SK-N-SH (cell line): ENCODE results near the gene ANK3. TPM values are rescaled to one million over a fixed set of nuclear protein-coding genes. Genes with fewer than 3 reads are reported as not detected.

Experiments used
- CTCF ChIA-PET: fragments of 300-600, 350-600 bp; formaldehyde crosslinking; extraction: SDS; loops from one replicate; lab custom pipeline; 2021; lab: Yijun Ruan, JAX
- POLR2A ChIA-PET: fragments of 350-600 bp; sonication (Branson Sonifier 250); formaldehyde crosslinking; extraction: SDS; loops from one replicate; lab custom pipeline; 2020; ENCODE audit warnings: antibody characterized with exemption, inconsistent platforms; lab: Yijun Ruan, JAX
- DNase-seq: peaks from one replicate; pipeline ENCODE4 v3.0.0; 2012
- H2AFZ ChIP-seq: fragments of 200-600 bp; sonication (generic); 2 replicates; pipeline ENCODE4 v1.8.1; 2016; ENCODE audit warnings: antibody characterized with exemption, mild to moderate bottlenecking, low read depth
- H3F3A ChIP-seq: fragments of 200-600 bp; sonication (generic); replicated peaks from 2 replicates; pipeline ENCODE3; 2016; ENCODE audit warnings: antibody characterized with exemption, mild to moderate bottlenecking; ENCODE audit not compliant: insufficient read depth
- H3K27ac ChIP-seq, 2 experiments: fragments of 200-500 bp in 1 of 2; fragments of 200-600 bp in 1 of 2; sonication (Bioruptor generic) in 1 of 2; sonication (generic), shearing (Covaris generic) in 1 of 2; 2 replicates each; pipeline versions ENCODE4 v1.5.1 to v1.6.1; 2014 to 2016; ENCODE audit warnings: low read depth in 2 of 2, inconsistent platforms in 1 of 2, low read length in 1 of 2, mild to moderate bottlenecking in 1 of 2, mixed read lengths in 1 of 2
- H3K27me3 ChIP-seq: fragments of 200-600 bp; sonication (generic), shearing (Covaris generic); 2 replicates; pipeline ENCODE4 v1.6.1; 2016; ENCODE audit warnings: mixed run types; ENCODE audit not compliant: insufficient read depth
- H3K36me3 ChIP-seq, 2 experiments: fragments of 200-500 bp in 1 of 2; fragments of 200-600 bp in 1 of 2; sonication (Bioruptor generic) in 1 of 2; sonication (generic) in 1 of 2; replicated peaks in 1 of 2; 2 replicates each; pipeline versions ENCODE3 to v1.5.1; 2014 to 2016; ENCODE audit warnings: low read length in 1 of 2, mild to moderate bottlenecking in 1 of 2; ENCODE audit not compliant: insufficient read depth in 2 of 2, control insufficient read depth in 1 of 2
- H3K4me1 ChIP-seq, 2 experiments: fragments of 200-500 bp in 1 of 2; fragments of 200-600 bp in 1 of 2; sonication (Bioruptor generic) in 1 of 2; sonication (generic), shearing (Covaris generic) in 1 of 2; 2 replicates each; pipeline versions ENCODE4 v1.5.1 to v1.6.1; 2014 to 2016; ENCODE audit warnings: low read depth in 1 of 2, low read length in 1 of 2, mixed run types in 1 of 2; ENCODE audit not compliant: insufficient read depth in 2 of 2, control insufficient read depth in 1 of 2
- H3K4me2 ChIP-seq: fragments of 200-600 bp; sonication (generic), shearing (Covaris generic); 2 replicates; pipeline ENCODE4 v1.6.1; 2017; ENCODE audit warnings: mixed run types
- H3K4me3 ChIP-seq, 2 experiments: fragments of 200-500 bp in 1 of 2; fragments of 200-600 bp in 1 of 2; sonication (Bioruptor generic) in 1 of 2; sonication (generic), shearing (Covaris generic) in 1 of 2; 2 replicates each; pipeline versions ENCODE4 v1.5.1 to v1.8.1; 2014 to 2016; ENCODE audit warnings: low read depth in 2 of 2, inconsistent platforms in 1 of 2, low read length in 1 of 2, mild to moderate bottlenecking in 1 of 2, mixed read lengths in 1 of 2, moderate library complexity in 1 of 2
- H3K79me2 ChIP-seq: fragments of 200-600 bp; sonication (generic); 2 replicates; pipeline ENCODE4 v1.8.1; 2017; ENCODE audit warnings: mild to moderate bottlenecking; ENCODE audit not compliant: insufficient read depth
- H3K9ac ChIP-seq: fragments of 200-600 bp; sonication (generic); 2 replicates; pipeline ENCODE4 v1.6.1; 2017; ENCODE audit warnings: mixed run types
- H3K9me2 ChIP-seq: fragments of 200-600 bp; sonication (generic); 2 replicates; pipeline ENCODE4 v1.6.1; 2017; ENCODE audit warnings: mixed run types
- H3K9me3 ChIP-seq: fragments of 200-600 bp; sonication (generic); 2 replicates; pipeline ENCODE4 v1.6.1; 2017; ENCODE audit warnings: mixed run types, mild to moderate bottlenecking, moderate library complexity
- H4K20me1 ChIP-seq: fragments of 200-600 bp; sonication (generic); 2 replicates; pipeline ENCODE4 v1.6.1; 2017; ENCODE audit warnings: mild to moderate bottlenecking, mixed run types; ENCODE audit not compliant: insufficient read depth
- CHD2 ChIP-seq: fragments of 150-350 bp; IDR thresholded peaks from 2 replicates; pipeline ENCODE4 v1.6.1; 2018; ENCODE audit warnings: low read length; ENCODE audit not compliant: partially characterized antibody
- ELF1 ChIP-seq: IDR thresholded peaks from 2 replicates; pipeline ENCODE4 v1.4.0; 2012
- EZH2phosphoT487 ChIP-seq: fragments of 200-600 bp; sonication (generic); IDR thresholded peaks from 2 replicates; pipeline ENCODE4 v1.6.1; 2017; ENCODE audit warnings: low read depth, mixed run types, mild to moderate bottlenecking, antibody characterized with exemption, moderate library complexity, borderline replicate concordance
- FOSL2 ChIP-seq: IDR thresholded peaks from 2 replicates; pipeline ENCODE4 v1.4.0; 2012; ENCODE audit warnings: low read depth, mild to moderate bottlenecking, moderate library complexity, borderline replicate concordance
- FOXJ3 ChIP-seq: sonication (generic); formaldehyde crosslinking; IDR thresholded peaks from 2 replicates; pipeline ENCODE4 v1.5.1; 2020; ENCODE audit warnings: mild to moderate bottlenecking, missing genetic modification reagents
- MEF2A ChIP-seq: IDR thresholded peaks from 2 replicates; pipeline ENCODE4 v1.4.0; 2012; ENCODE audit warnings: low read depth, borderline replicate concordance
- MXI1 ChIP-seq: IDR thresholded peaks from 2 replicates; pipeline ENCODE4 v1.6.1; 2012; ENCODE audit warnings: mild to moderate bottlenecking, low read depth, low read length, improper control_type of control experiment
- NFIC ChIP-seq: IDR thresholded peaks from 2 replicates; pipeline ENCODE4 v1.4.0; 2012; ENCODE audit warnings: borderline replicate concordance
- POLR2AphosphoS5 ChIP-seq: IDR thresholded peaks from 2 replicates; pipeline ENCODE4 v1.6.1; 2012; ENCODE audit warnings: low read depth, low read length
- RAD21 ChIP-seq: IDR thresholded peaks from 2 replicates; pipeline ENCODE4 v1.6.1; 2012; ENCODE audit warnings: mild to moderate bottlenecking, low read length
- RFX5 ChIP-seq: IDR thresholded peaks from 2 replicates; pipeline ENCODE4 v1.6.1; 2012; ENCODE audit warnings: mild to moderate bottlenecking, improper control_type of control experiment, low read length
- RXRA ChIP-seq: IDR thresholded peaks from 2 replicates; pipeline ENCODE4 v1.4.0; 2012; ENCODE audit warnings: low read depth, mild to moderate bottlenecking, borderline replicate concordance
- SMC3 ChIP-seq: IDR thresholded peaks from 2 replicates; pipeline ENCODE4 v1.6.1; 2012; ENCODE audit warnings: low read depth, low read length, improper control_type of control experiment
- TAF1 ChIP-seq: IDR thresholded peaks from 2 replicates; pipeline ENCODE4 v1.6.1; 2012; ENCODE audit warnings: low read depth, mild to moderate bottlenecking, low read length, moderate library complexity, borderline replicate concordance
- YY1 ChIP-seq: IDR thresholded peaks from 2 replicates; pipeline ENCODE4 v1.4.0; 2012; ENCODE audit warnings: low read depth, mild to moderate bottlenecking
- WGBS: methylation state at CpG from one replicate; pipeline ENCODE4 v1.1.6; 2017; ENCODE audit warnings: low lambda C conversion rate; 5-methylcytosine and 5-hydroxymethylcytosine counted together
- polyA plus RNA-seq, 3 experiments: library from polyadenylated mRNA; depleted of rRNA; stranded (reverse); fragments of >200 nt; gene quantifications; 2 replicates each; pipeline ENCODE4 v1.2.3, GENCODE V29; 2012
- TF ChIP-seq, protein P1 (sequence below): fragments of 150-350 bp; IDR thresholded peaks from 2 replicates; pipeline ENCODE4 v1.6.1; 2017; ENCODE audit warnings: antibody characterized with exemption, low read length, low read depth, borderline replicate concordance
- TF ChIP-seq, protein P2 (sequence below): IDR thresholded peaks from 2 replicates; pipeline ENCODE4 v1.4.0; 2012; ENCODE audit warnings: low read depth
- TF ChIP-seq, protein P3 (sequence below): IDR thresholded peaks from 2 replicates; pipeline ENCODE4 v1.4.0; 2012; ENCODE audit warnings: low read depth, borderline replicate concordance
- TF ChIP-seq, protein P4 (sequence below): IDR thresholded peaks from 2 replicates; pipeline ENCODE4; 2012

ANK3 gene
- polyA plus RNA-seq, 1 of the 3 experiments (the other 2 are of a cell fraction) = 10.0 TPM

DNA sequence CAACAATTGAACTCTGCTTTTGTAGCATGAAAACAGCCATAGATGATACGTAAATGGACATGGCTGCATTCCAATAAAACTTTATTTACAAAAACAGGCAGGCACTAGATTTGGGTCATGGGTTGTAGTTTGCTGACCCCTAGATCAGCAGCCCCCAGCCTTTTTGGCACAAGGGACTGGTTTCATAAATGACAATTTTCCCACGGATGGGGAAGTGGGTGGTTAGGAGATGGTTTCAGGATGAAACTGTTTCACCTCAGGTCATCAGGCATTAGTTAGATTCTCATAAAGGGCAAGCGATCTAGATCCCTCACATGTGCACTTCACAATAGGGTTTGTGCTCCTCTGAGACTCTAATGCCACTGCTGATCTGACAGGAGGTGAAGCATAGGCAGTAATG, 16.5 kb upstream of the ANK3 start (continued):
- TF ChIP-seq SMC3 (no peak), EZH2phosphoT487 (no peak), RFX5 (no peak), YY1 (no peak), POLR2AphosphoS5 (no peak)

DNA sequence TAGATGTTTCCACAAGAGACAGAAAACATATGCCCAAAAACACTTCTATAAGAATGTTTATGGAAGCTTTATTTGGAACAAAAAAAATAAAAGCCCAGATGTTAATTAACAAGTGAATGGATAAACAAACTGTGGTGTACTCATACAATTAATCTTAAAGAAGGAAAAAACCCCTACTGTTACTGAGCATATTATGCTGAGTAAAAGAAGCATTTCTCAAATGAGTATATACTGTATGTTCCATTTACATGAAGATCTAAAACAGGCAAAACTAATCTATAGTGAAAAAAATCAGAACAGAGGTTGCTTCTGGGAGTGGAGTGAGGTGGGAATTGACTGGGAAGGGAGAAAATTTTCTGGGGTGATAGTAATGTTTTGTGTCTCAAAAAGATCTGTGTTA, 15.5 kb upstream of the ANK3 start:
- no peak overlapping the region for H3K4me2 ChIP-seq
- no peaks in the 10 kb centered on the region for H3F3A ChIP-seq
- no peak overlapping the region for H3K4me3 ChIP-seq
- CTCF ChIA-PET = no interaction called here
- no peaks in the 10 kb centered on the region for H3K27me3 ChIP-seq
- no peak for DNase-seq
- no peak overlapping the region for H3K9ac ChIP-seq
- H3K27ac ChIP-seq = no peak overlapping the region
- POLR2A ChIA-PET = no interaction called here
- H3K9me3 ChIP-seq = 0 out of 2 replicates have a peak, but pooled peaks cover 8% of the 10 kb centered on the region
- H3K79me2 ChIP-seq = no peaks in the 10 kb centered on the region
- H3K36me3 ChIP-seq = no peaks in the 10 kb centered on the region
- no peak overlapping the region for H2AFZ ChIP-seq
- H4K20me1 ChIP-seq = no peaks in the 10 kb centered on the region
- H3K4me1 ChIP-seq = no peaks in the 10 kb centered on the region
- H3K9me2 ChIP-seq = no peaks in the 10 kb centered on the region
- TF ChIP-seq RAD21 = no peak
- TF ChIP-seq, protein P1, sequence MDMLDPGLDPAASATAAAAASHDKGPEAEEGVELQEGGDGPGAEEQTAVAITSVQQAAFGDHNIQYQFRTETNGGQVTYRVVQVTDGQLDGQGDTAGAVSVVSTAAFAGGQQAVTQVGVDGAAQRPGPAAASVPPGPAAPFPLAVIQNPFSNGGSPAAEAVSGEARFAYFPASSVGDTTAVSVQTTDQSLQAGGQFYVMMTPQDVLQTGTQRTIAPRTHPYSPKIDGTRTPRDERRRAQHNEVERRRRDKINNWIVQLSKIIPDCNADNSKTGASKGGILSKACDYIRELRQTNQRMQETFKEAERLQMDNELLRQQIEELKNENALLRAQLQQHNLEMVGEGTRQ = no peak
- TF ChIP-seq, protein P2, sequence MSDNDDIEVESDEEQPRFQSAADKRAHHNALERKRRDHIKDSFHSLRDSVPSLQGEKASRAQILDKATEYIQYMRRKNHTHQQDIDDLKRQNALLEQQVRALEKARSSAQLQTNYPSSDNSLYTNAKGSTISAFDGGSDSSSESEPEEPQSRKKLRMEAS = no peak
- TF ChIP-seq, protein P3, sequence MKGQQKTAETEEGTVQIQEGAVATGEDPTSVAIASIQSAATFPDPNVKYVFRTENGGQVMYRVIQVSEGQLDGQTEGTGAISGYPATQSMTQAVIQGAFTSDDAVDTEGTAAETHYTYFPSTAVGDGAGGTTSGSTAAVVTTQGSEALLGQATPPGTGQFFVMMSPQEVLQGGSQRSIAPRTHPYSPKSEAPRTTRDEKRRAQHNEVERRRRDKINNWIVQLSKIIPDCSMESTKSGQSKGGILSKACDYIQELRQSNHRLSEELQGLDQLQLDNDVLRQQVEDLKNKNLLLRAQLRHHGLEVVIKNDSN = no peak

DNA sequence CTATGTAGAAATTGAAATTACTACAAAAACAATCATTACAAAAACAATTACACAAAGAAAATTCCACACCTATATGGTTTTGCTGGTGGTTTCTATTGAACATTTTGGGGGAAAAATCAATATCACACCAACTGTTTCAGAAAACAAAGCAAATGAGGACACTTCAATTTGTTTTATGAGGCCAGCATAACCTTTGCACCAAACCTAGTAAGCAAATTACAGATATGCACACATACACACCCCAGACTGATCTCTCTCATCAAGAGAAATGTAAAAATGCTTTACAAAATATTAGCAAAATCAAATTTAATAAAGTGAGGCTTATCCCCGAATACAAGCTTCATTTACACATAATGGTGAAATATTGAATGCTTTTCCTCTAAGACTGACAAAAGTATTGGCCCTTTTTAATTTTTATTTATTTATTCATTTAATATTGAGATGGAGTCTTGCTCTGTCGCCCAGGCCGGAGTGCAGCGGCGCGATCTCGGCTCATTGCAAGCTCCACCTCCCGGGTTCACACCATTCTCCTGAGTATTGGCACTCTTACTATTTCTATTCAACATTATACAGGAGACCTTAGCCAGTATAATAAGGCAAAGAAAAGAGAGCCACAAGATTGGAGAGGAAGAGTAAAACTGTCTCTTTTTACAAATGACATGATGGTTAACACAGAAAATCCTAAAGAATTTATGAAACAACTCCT, 13.6 kb upstream of the ANK3 start:
- Histone ChIP-seq H3K27ac (no peak overlapping the region), H3K4me3 (no peak overlapping the region), H3K9ac (no peak overlapping the region), H3K36me3 (no peaks in the 10 kb centered on the region), H3K9me2 (no peaks in the 10 kb centered on the region), H2AFZ (no peak overlapping the region), H3K27me3 (no peaks in the 10 kb centered on the region), H4K20me1 (no peaks in the 10 kb centered on the region), H3K4me1 (peaks cover 0 to 4% of the 10 kb centered on the region in 2 experiments; a peak in 1 of 4 replicates), H3F3A (peaks cover 5% of the 10 kb centered on the region), H3K79me2 (no peaks in the 10 kb centered on the region), H3K9me3 (0 out of 2 replicates have a peak, but pooled peaks cover 8% of the 10 kb centered on the region), H3K4me2 (no peak overlapping the region)
- 85% methylated on average over 8 of the region's 8 CpGs for WGBS
- CTCF ChIA-PET = no interaction called here
- DNase-seq = no peak
- POLR2A ChIA-PET = no interaction called here
- no peak for TF ChIP-seq FOXJ3 (CRISPR knock-in tag)
- TF ChIP-seq TAF1 = no peak
- TF ChIP-seq, protein P3 = no peak
- TF ChIP-seq CHD2 = no peak
- no peak for TF ChIP-seq RFX5
- TF ChIP-seq ELF1 = no peak
- TF ChIP-seq MXI1 = no peak
- TF ChIP-seq NFIC = no peak
- TF ChIP-seq MEF2A = no peak
- no peak for TF ChIP-seq SMC3
- no peak for TF ChIP-seq POLR2AphosphoS5
- no peak for TF ChIP-seq RXRA
- no peak for TF ChIP-seq FOSL2
- TF ChIP-seq, protein P4, sequence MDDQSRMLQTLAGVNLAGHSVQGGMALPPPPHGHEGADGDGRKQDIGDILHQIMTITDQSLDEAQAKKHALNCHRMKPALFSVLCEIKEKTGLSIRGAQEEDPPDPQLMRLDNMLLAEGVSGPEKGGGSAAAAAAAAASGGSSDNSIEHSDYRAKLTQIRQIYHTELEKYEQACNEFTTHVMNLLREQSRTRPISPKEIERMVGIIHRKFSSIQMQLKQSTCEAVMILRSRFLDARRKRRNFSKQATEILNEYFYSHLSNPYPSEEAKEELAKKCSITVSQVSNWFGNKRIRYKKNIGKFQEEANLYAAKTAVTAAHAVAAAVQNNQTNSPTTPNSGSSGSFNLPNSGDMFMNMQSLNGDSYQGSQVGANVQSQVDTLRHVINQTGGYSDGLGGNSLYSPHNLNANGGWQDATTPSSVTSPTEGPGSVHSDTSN = no peak
- TF ChIP-seq, protein P1 = no peak
